Stimulated activated CD4-positive, alpha-beta T cell treated with anti-CD3 and anti-CD28 coated beads, Interleukin-1b, Interleukin-23, amount 100 ng/mL, for 1 hour (primary cell): ENCODE data around the gene GLRX3.
A peak's percentile ranks its signal among the peaks of the same experiment; 100 is the strongest.
"Not testable (repeated sequence)": the region's sequence is repeated elsewhere in the genome, so short reads cannot be mapped to it uniquely, and the experiment has no call there.

ENCODE experiments used
- DNase-seq, 2 donors: peaks; one replicate each; pipeline ENCODE4 v3.0.0-alpha.2; 2020; ENCODE audit warnings: low read depth in 2 of 2

Gene GLRX3

DNA sequence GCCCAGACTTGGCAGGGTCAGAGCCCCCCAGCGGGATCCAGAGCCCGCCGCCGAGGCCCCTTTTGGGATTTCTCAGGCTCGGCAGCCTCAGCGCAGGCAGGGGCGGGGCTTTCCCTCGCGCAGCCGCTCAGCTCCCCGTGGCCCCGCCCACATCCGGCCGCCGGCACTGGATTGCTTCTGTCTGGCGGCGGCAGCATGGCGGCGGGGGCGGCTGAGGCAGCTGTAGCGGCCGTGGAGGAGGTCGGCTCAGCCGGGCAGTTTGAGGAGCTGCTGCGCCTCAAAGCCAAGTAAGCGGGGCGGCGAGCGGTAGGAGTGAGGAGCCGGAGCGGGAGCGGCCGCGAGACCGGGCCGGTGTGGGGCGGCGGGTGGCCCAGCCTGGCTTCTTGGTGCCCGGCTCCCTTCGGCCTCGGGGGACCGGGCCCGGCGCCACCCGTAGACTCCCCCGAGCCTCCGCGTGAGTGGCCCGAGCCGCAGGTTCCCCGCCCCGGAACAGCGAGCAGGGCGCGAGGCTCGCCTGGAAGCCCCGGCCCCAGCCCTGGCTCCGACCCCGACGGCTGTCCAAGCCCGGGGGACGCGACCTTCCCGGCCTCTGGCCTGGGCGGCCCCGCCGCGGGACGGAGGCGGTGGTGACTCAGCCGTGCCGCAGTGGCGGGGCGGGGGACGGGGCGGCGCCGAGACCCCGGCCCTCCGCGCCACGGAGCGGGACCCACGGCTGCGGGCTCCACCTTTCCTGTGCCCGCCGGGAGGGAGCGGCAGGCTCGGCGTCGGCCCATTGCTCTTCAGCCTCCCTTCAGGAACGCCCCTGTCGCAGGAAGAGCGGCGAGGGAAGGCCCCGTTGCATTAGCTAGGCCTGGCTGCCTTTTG is at the start of gene GLRX3:
TSS of gene GLRX3 (plus strand) at position 166 of the 864 bp plus-strand sequence. CDS start at position 196, 30 bp downstream.
- peak; percentile 59 to 86 for DNase-seq

DNA sequence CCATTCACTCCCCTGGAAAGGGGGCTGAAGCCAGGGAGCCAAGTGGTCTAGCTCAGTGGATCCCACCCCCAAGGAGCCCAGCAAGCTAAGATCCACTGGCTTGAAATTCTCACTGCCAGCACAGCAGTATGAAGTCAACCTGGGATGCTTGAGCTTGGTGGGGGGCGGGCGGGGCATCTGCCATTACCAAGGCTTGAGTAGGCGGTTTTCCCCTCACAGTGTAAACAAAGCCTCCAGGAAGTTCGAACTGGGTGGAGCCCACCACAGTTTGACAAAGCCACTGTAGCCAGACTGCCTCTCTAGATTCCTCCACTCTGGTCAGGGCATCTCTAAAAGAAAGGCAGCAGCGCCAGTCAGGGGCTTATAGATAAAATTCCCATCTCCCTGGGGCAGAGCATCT is 45.6 kb upstream of the GLRX3 start:
- DNase-seq: not testable (repeated sequence)

DNA sequence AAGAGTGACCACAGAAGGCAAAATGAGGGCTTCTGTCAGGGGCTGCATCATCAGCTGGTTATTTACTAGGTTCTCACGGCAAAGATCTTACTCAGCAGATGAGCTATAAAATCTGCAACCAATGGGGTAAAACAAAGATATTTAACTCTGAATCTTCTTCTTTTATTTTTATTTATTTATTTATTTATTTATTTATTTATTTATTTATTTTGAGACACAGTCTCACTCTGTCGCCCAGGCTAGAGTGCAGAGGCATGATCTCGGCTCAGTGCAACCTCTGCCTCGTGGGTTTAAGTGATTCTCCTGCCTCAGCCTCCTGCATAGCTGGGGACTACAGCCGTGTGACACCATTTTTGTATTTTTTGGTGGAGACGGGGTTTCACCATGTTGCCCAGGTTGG is 36.8 kb upstream of the GLRX3 start:
- DNase-seq: no peak

DNA sequence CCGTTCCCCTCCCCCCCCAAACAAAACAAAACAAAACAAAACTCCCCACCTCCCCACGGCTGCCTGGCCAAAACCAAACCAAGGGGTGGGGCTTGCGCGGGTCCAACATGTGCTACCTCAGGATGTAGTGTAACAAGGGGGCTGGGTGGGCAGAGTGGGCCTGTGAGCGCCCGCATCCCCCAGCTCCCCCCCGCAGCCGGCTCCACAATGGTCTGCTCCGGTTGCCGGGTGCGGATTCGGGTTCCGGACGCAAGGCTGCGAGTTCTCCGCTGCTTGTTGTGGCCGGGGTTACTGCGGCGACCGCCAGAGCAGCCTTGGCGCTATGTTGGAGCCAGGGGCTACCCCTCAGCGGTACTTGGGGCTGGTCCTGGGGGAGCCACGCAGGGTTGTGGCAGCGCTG is 30.5 kb upstream of the GLRX3 start:
- no peak for DNase-seq

DNA sequence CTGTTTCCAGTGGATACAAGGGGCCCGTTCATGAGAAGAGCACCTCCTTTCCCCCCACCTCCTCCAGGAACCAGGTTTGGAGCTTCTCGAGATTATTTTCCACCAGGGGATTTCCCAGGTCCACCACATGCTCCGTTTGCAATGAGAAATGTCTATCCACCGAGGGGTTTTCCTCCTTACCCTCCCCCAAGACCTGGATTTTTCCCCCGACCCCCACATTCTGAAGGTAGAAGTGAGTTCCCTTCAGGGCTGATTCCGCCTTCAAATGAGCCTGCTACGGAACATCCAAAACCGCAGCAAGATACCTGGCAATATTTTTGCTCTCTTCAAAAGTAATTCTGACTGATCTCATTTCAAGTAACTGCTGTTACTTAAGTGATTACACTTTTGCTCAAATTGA is 28.0 kb upstream of the GLRX3 start:
- DNase-seq: not testable (repeated sequence)

DNA sequence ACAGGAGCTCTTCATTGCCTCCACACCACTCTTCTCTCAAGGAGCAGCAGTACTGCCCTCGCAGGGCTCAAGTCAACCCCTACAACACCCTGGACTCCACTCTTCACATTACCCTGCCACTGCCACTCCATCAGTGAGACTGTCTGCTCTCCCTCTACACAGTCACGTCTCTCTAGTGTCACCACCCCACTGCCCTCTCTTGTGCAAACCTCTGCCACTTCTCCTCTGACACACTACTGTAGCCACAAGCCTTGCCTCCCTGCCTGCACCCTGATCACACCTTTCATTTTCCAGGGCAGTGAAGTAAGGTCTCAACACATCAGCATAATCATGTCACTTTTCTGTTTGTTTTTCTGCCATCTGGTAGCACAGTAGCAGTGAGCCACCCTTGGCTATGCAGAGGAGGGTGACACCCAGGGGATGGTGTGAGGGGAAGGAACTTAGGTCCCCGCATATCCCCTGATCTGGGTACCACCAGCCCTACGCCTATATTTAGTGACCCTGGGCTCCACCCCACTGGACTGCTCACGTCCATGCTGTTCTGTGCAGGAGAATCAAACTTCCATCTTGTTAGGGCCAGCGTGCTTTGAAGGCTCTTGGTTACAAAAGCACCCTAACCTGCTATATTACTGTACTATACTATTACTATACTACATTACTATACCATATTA is 27.1 kb upstream of the GLRX3 start:
- DNase-seq: no peak

DNA sequence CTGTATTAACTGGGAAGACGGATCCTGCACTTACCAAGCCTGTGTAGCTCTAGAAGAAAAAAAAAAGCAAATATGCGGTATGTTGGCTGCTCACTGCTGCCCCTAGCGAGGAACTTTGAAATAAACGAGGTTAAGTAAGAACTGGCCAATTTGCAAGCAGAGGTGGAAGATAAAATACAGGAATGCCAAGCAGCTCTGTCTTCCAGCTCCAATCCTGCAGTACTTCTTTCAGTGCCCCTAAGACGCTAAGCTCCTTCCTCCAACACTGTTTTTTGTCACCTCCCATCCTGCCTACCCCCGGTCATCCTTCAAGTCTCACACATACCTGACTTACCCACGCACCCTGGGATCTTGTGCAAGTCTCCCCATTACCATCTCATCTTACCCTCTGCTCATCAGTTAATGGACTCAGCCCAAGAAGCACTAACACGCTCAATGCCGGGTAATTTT is 26.4 kb upstream of the GLRX3 start:
- DNase-seq: peak; percentile 38 to 54

DNA sequence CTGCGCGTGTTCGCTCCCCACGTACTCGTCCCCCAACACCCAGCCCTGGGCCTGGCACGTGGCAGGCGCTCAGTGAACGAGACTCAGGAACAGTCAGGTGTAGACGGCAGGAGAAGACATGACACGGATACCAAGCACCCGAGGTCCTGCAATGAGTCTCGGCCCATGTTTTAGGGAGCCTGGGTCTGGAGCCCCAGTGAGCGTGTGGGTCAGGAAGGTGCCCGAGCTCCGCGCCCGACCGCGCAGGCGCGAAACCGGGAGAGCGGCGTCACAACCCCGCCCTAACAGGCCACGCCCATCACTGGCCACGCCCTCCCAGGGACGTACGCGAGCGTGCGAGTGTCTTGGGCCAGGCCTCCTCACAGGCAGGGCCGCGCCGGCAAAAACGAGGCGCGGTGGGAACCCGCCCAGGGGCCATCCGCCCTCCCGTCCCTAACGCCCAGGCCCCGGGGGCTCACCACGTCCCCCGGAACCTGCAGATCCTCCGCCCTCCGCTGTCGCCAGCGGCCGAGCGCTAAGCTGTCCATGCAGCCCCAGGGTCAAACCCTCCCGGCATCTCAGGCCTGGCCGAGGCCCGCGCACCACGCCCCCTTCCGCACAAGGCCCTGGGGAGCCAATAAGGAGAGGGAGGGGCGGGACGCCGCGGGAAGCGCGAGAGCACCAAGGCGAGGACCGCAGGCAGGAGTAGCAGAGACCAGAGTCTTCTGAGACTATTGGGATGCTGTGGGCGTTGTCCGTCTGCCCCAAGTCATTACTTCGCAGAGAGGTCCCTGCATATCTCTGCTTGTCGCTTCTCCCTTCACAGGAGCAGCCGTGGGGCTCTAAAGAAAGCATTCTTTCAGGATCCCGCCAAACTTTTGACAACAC is 25.7 kb upstream of the GLRX3 start, which contains the start of gene C10orf143:
TSS of gene C10orf143 (minus strand) at position 585 of the 867 bp plus-strand sequence. CDS start at position 527, 58 bp downstream.
- peak; percentile 93 to 97 for DNase-seq

DNA sequence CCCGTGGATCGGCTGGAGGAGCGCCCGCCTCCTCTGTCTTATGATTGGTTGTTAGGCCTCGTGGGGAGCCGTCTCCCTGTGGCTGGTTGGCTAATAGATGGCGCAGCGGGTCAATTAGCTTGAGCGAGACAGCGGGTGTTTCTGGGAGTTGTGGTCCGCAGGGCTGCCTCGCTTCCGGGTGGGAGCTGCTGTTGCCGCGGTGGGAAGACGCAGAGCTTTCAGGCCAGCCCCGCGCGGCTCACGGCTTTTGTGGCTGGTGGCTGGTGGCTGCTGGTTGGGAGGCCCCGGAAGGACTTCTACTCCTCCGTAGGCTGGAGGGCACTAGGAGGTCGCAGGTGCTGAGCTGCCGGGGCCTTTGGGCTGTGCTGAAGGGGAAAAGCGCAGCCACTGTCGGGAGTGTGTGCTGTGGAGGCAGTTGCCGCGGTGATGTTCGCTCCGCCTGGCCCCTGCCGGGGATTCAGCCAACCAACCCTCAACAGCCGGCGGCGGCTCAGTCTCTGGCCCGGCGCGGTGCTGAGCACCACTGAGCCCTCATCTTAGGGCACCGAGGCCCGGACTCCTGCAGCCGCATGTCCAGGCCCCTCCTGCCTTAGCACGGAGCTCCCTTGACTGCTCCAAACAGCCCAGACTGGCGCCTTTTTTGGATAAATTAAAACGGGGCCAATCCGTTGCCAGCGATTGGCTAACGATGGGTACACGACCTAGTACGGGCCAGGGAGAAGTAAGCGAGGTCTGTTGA is 24.9 kb upstream of the GLRX3 start:
- peak; percentile 77 to 79 for DNase-seq

DNA sequence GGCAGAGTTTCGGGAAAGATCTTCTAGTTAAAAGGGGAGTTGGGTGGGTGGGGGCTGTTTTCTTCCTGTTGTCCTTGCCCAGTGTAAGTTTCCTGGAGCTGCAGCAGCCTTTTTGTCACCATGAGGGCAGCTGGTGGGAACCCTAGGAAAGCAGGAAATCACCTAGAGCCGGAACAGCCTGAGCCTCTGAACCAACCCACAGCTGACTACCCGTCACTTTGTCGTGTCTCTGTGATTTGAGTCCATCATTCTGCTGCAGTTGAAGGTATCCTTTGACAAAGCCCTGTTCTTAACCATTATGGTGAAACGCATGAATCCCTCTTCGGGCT is 24.4 kb upstream of the GLRX3 start:
- DNase-seq: no peak

DNA sequence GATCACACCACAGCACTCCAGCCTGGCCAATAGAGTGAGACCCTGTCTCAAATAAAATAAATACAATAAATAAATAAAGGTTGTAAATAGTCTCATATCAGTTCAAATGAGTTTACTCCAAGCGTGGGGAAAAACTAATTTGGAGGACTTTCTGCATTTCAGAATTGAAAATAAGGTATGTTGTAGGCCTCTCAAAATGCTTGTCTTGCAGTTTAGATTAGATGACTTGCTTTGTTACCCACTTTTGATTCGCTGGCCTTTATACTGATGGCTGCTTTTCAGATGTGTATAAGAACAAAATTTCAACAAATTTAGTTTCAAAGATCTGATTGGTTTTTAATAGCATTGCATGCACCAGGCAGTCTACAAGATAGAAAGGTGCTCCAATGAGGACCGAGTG is 23.4 kb upstream of the GLRX3 start:
- no peak for DNase-seq

DNA sequence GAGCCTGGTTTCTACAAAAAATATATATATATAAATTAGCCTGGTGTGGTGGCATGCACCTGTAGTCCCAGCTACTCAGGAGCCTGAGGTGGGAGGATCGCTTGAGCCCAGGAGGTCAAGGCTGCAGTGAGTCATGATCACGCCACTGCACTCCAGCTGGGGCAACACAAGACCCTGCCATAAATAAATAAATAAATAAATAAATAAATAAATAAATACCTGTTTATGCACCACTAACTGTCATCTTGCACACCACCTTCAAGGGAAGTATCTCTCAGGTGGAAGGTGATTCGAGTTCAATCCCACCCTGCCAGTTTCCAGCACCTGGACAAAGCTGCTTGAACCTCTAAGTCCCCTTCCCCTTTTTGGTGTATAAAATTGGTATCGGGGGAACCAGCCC is 19.2 kb upstream of the GLRX3 start:
- DNase-seq: not testable (repeated sequence)

DNA sequence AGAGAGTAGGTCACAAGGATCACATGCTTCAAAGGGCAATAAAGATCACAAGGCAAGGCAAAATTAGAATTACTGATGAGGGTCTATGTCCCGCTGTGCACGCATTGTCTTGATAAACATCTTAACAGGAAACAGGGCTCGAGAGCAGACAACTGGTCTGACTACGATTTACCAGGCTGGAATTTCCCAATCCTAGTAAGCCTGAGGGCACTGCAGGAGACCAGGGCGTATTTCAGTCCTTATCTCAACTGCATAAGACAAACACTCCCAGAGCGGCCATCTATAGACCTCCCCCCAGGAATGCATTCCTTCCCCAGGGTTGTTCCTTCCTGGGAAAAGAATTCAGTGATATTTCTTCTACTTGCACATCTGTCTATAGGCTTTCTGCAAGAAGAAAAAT is 18.7 kb upstream of the GLRX3 start:
- not testable (repeated sequence) for DNase-seq

DNA sequence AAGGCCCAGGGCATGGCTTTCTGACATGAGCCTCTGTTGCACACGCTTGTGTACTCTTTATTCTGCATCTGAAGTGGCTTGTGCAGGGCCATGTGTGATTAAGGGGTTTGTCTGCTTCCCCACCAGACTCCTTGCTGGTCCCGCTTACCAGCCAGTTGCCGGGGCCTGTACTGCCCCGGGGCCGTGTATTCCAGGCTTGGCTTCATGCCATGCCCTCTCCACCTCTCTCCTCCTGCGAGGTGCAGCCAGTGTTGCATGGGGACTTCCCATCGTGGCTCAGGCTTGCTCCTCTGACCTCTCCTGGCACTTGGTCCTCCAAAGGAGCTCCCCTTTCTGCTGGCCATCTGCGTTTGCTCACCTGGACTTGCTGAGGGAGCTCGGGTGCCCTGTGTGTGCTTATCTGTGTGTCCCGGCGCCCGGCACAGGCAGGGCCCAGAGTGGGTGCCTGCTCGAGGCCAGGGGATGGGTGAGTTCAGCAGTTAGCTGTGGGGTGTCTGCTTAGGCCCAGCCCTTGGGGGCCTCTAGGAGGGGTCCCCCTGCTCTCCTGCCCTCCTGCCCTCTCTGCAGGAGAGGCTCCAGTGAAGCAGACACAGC is 14.6 kb upstream of the GLRX3 start:
- no peak for DNase-seq

DNA sequence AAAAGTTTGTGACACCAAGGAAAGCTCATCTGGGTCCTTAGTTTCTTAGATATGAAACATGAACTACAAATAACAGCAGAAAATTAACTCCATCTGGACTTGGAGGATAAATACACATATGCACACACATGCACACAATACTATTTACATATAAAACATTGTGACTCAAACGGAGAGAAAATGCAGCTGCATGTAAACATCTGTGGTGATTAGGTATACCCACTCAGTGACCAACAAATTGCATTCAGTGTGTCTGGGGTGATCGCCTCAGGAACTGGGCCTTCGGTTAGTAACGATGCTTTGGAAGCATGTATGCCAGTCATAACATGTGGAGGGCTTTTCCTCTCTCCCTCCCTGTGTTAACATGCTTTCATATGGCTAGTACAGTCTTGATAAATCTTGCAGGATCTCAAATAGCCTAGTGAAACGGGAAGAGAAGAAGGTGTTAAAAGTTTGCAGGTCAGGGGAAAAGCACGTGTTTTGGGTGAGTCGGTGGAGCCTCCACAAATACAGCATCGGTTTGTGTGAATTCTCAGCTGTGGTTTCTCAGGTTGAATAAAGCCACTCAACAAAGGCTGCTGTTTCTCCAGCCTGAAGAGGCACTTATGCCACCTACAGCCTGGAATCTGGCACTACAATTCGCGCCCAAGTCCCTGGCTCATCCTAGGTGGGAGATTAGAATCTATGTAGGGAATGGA is 8.7 kb upstream of the GLRX3 start:
- no peak for DNase-seq

DNA sequence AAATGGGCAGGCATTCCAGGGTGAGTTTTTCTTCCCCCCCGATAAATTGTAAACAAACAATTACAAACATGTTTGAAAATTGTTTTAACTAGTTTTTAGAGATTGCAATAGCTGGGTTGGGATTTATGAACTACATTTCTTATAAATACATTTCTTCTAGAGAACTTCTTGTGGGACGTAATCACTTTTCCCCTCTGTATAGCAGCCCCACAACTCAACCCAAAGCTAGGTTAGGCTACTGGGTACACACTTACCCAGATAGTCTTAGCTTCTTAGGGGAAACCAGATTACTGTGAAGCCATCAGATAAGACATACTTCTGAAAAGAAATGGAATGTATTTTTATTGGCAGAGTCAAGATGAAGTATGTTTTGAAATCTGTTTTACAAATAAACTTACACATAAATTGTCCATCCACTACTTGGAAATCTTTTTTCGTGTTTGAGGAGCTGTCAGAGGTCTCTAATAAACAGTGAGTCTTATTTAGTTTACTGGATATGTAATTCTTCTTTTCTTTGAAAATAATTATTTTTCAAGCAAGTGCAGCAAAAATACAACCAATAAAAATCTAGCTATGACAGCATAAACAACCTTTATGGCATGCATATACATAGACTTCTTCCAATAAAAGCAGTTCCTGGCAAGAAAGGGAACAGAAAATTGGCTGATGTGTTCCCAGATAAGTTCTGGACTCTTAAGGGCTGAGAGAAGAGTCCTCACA is 8.0 kb upstream of the GLRX3 start:
- DNase-seq: no peak

DNA sequence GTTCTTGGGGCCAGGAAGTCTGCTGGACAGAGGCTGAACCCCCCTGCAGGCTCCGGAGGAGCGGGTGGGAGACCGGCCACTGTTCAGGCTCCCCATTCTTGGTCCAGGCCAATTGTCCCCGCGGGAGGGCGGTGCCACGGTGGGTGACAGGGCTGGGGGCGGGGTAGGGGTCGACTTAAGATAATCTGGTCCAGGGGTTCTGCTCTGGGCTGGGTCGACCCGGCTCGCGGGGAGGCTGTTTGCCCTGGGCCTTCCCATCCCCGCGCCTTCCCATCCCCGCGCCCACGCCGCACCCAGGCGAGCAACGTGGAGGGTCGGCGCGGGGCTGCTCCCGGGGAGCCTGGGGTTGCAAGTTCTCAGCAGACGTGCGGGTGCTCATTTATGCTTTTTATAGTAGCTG is 7.3 kb upstream of the GLRX3 start:
- DNase-seq: no peak

DNA sequence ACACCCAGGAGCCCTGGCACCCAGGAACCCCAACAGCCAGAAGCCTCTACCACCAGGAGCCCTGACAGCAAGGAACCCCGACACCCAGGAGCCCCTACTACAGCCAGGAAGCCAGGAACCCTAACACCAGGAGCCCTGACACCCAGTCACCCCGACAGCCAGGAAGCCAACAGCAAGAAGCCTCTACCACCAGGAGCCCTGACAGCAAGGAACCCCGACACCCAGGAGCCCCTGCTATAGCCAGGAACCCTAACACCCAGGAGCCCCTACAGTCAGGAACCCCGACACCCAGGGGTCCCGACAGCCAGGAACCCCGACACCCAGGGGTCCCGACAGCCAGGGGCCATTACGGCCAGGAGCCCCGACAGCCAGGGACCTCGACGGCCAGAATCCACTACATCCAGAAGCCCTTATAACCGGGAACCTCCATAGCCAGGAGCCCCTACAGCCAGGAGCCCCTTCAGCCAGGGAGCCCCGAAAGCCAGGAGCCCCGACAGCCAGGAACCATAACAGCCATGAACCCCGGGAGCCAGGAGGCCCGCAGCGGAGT is 440 bp upstream of the GLRX3 start:
- no peak for DNase-seq

DNA sequence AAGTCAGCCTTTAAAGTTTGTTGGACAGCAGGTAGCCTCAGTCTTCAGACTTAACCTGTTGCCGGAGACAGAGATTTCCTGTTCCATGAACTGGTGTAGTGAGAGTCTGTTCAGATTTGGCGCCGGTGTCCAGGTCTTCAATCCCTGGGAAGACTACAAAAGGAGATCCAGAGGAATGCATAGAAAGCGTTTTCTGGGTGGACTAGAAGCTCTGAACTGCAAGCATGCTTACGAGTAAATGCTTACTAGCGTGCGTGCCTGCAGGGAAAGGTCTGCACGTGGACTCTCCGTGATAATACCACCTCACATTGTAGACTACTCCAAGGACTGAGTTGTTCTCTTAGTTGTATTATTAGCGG is 878 bp downstream of the GLRX3 start:
- DNase-seq: no peak
